HAP-1 (cell line): ENCODE measurements around the gene SLC17A5.
A peak's percentile ranks its signal among the peaks of the same experiment; 100 is the strongest.
"Not testable (repeated sequence)": the region's sequence is repeated elsewhere in the genome, so short reads cannot be mapped to it uniquely, and the experiment has no call there.

Experiments
- DNase-seq, 2 experiments: peaks; one replicate each; pipeline ENCODE4 v3.0.0-alpha.2; 2016 to 2020; ENCODE audit warnings: low spot score in 2 of 2
- H3K27me3 ChIP-seq: fragments of 250-450 bp; sonication (Bioruptor Pico); 2 replicates; pipeline ENCODE4 v1.5.1; 2020; ENCODE audit warnings: low read depth, mild to moderate bottlenecking, moderate library complexity
- H3K36me3 ChIP-seq: fragments of 250-450 bp; sonication (Bioruptor Pico); replicated peaks from 2 replicates; pipeline ENCODE4 v1.5.1; 2020; ENCODE audit warnings: mild to moderate bottlenecking
- H3K4me1 ChIP-seq: fragments of 250-450 bp; sonication (Bioruptor Pico); 2 replicates; pipeline ENCODE4 v1.5.1; 2020; ENCODE audit warnings: mild to moderate bottlenecking
- H3K4me3 ChIP-seq: fragments of 250-450 bp; sonication (Bioruptor Pico); 2 replicates; pipeline ENCODE4 v1.5.1; 2020; ENCODE audit warnings: mild to moderate bottlenecking, moderate library complexity
- H3K9me3 ChIP-seq: fragments of 250-450 bp; sonication (Bioruptor Pico); 2 replicates; pipeline ENCODE4 v1.5.1; 2020; ENCODE audit warnings: mild to moderate bottlenecking, moderate library complexity
- in situ Hi-C: fragments of 300-500 bp; cut with MboI; formaldehyde crosslinking; loops from 3 replicates; pipeline ENCODE4 v1.14.3; 2020; ENCODE audit warnings: low sequenced_read_pairs, inconsistent platforms, mixed read lengths

The SLC17A5 gene

GRCh38 chr6:73680289-73680918, 26.6 kb upstream of the SLC17A5 start:
- in situ Hi-C loops, result no loop called here
- Histone ChIP-seq H3K4me1 (no peaks in the 10 kb centered on the region), H3K36me3 (no peaks in the 10 kb centered on the region), H3K27me3 (no peaks in the 10 kb centered on the region), H3K9me3 (no peaks in the 10 kb centered on the region), H3K4me3 (no peak overlapping the region)
- DNase-seq, result no peak

GRCh38 chr6:73679846-73680245, 26.1 kb upstream of the SLC17A5 start:
- H3K36me3 ChIP-seq, DNase-seq, H3K27me3 ChIP-seq, in situ Hi-C loops, H3K4me1 ChIP-seq, H3K4me3 ChIP-seq, H3K9me3 ChIP-seq: not testable (repeated sequence)

- H3K9me3 ChIP-seq, result no peaks in the 10 kb centered on the region
- in situ Hi-C loops, result no loop called here
- no peaks in the 10 kb centered on the region for H3K4me1 ChIP-seq
- H3K4me3 ChIP-seq, result no peak overlapping the region
- H3K27me3 ChIP-seq, result no peaks in the 10 kb centered on the region
- H3K36me3 ChIP-seq, result no peaks in the 10 kb centered on the region
- no peak for DNase-seq
These were observed 25.2 kb upstream of the SLC17A5 start for GRCh38 chr6:73679009-73679408.

GRCh38 chr6:73675466-73676098, 21.8 kb upstream of the SLC17A5 start:
- H3K36me3 ChIP-seq, result no peaks in the 10 kb centered on the region
- no peaks in the 10 kb centered on the region for H3K4me1 ChIP-seq
- DNase-seq, result peak; percentile 67 to 88
- in situ Hi-C loops, result no loop called here
- no peaks in the 10 kb centered on the region for H3K9me3 ChIP-seq
- H3K4me3 ChIP-seq, result no peak overlapping the region
- H3K27me3 ChIP-seq, result no peaks in the 10 kb centered on the region; the same call in none of the 2 replicates

GRCh38 chr6:73671911-73672685, 18.3 kb upstream of the SLC17A5 start:
- no peak for DNase-seq
- Histone ChIP-seq H3K9me3 (no peaks in the 10 kb centered on the region), H3K27me3 (peaks cover 11% of the 10 kb centered on the region), H3K4me1 (no peaks in the 10 kb centered on the region), H3K36me3 (no peaks in the 10 kb centered on the region), H3K4me3 (no peak overlapping the region)
- in situ Hi-C loops, result no loop called here

GRCh38 chr6:73669005-73669404, 15.2 kb upstream of the SLC17A5 start:
- peaks cover 24% of the 10 kb centered on the region for H3K27me3 ChIP-seq
- H3K4me1 ChIP-seq, result no peaks in the 10 kb centered on the region
- H3K4me3 ChIP-seq, result no peak overlapping the region
- H3K36me3 ChIP-seq, result no peaks in the 10 kb centered on the region
- no peak for DNase-seq
- no peaks in the 10 kb centered on the region for H3K9me3 ChIP-seq
- in situ Hi-C loops, result no loop called here

- Histone ChIP-seq H3K4me1 (no peaks in the 10 kb centered on the region), H3K4me3 (no peak overlapping the region), H3K27me3 (peaks cover 24% of the 10 kb centered on the region), H3K36me3 (no peaks in the 10 kb centered on the region), H3K9me3 (no peaks in the 10 kb centered on the region)
- no peak for DNase-seq
- in situ Hi-C loops, result no loop called here
These were observed 14.0 kb upstream of the SLC17A5 start for GRCh38 chr6:73667798-73668197.

GRCh38 chr6:73666393-73666792, 12.6 kb upstream of the SLC17A5 start:
- Histone ChIP-seq H3K27me3 (peaks cover 24% of the 10 kb centered on the region), H3K9me3 (no peaks in the 10 kb centered on the region), H3K4me3 (no peak overlapping the region), H3K4me1 (no peaks in the 10 kb centered on the region), H3K36me3 (no peaks in the 10 kb centered on the region)
- in situ Hi-C loops, result no loop called here
- no peak for DNase-seq

GRCh38 chr6:73665686-73666319, 12.0 kb upstream of the SLC17A5 start:
- in situ Hi-C loops, result no loop called here
- no peak for DNase-seq
- peaks cover 24% of the 10 kb centered on the region for H3K27me3 ChIP-seq
- no peaks in the 10 kb centered on the region for H3K9me3 ChIP-seq
- no peaks in the 10 kb centered on the region for H3K4me1 ChIP-seq
- H3K4me3 ChIP-seq, result no peak overlapping the region
- H3K36me3 ChIP-seq, result no peaks in the 10 kb centered on the region

GRCh38 chr6:73664701-73665100, 10.9 kb upstream of the SLC17A5 start:
- H3K36me3 ChIP-seq, result no peaks in the 10 kb centered on the region
- H3K9me3 ChIP-seq, result no peaks in the 10 kb centered on the region
- no peak overlapping the region for H3K4me3 ChIP-seq
- DNase-seq, result no peak
- H3K27me3 ChIP-seq, result peaks cover 22% of the 10 kb centered on the region
- in situ Hi-C loops, result no loop called here
- H3K4me1 ChIP-seq, result no peaks in the 10 kb centered on the region

- Histone ChIP-seq H3K4me1 (peaks cover 12% of the 10 kb centered on the region), H3K27me3 (no peaks in the 10 kb centered on the region), H3K9me3 (no peaks in the 10 kb centered on the region), H3K36me3 (no peaks in the 10 kb centered on the region), H3K4me3 (no peak overlapping the region)
- in situ Hi-C loops, result no loop called here
- no peak for DNase-seq
These were observed 3.4 kb upstream of the SLC17A5 start for GRCh38 chr6:73657201-73657600.

GRCh38 chr6:73656531-73657145, 2.8 kb upstream of the SLC17A5 start:
- H3K27me3 ChIP-seq, result no peaks in the 10 kb centered on the region
- peaks cover 18% of the 10 kb centered on the region for H3K4me1 ChIP-seq
- H3K9me3 ChIP-seq, result no peaks in the 10 kb centered on the region
- no peak for DNase-seq
- in situ Hi-C loops, result no loop called here
- H3K36me3 ChIP-seq, result no peaks in the 10 kb centered on the region
- H3K4me3 ChIP-seq, result no peak overlapping the region

GRCh38 chr6:73655341-73655917, 1.6 kb upstream of the SLC17A5 start:
- in situ Hi-C loops, result no loop called here
- Histone ChIP-seq H3K4me3 (peak overlapping the region; percentile 87), H3K4me1 (peaks cover 24% of the 10 kb centered on the region)

More at GRCh38 chr6:73655341-73655917, 1.6 kb upstream of the SLC17A5 start:
- no peaks in the 10 kb centered on the region for H3K27me3 ChIP-seq
- no peaks in the 10 kb centered on the region for H3K36me3 ChIP-seq
- no peak for DNase-seq
- H3K9me3 ChIP-seq, result no peaks in the 10 kb centered on the region
